ENCODE results near the gene GSK3B. TPM values are rescaled to one million over a fixed set of nuclear protein-coding genes. Genes with fewer than 3 reads are reported as not detected.

Gene GSK3B
- total and polyA plus RNA-seq, 8 donors, result 6.2 to 59.1 (median 15.6) TPM

DNA sequence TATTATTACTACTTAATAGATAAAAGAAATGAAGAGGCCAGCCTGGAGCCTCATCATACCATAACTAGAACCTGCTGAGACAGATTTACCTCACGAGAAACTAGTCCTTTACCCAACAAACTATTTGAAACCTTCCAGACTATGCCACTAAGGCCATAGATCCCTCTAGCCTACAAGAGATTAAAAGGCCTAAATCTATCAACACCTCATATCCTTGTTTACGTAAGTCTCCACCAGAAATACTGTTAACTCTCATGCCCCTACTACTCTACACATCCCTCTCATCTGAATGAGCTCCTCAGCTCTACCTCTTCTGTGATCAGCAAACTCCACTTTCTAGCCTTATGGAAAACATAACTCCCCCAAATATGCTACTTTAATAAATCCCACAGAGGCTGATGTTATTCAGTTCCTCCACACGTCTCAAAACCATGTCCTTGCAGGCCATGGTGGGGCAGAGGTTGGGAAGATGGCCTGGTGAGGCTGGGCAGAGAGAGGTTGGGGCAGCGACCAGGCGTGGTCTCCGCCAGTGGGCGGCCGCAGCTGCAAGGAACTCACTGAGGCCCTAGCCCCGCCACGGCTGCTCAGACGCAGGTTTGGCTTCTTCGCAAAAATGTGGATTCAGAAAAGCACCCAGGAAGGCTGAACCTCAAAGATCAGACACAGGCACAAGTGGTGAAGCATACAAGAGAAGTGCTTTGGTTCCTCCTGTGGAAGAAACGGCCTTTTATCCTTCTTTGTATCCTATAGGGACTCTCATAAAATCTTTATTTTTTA, 65.8 kb downstream of the GSK3B start:
- no peak for TF ChIP-seq POLR2AphosphoS5 (IDR thresholded peaks at IDR 0.05)
- TF ChIP-seq, protein P1, sequence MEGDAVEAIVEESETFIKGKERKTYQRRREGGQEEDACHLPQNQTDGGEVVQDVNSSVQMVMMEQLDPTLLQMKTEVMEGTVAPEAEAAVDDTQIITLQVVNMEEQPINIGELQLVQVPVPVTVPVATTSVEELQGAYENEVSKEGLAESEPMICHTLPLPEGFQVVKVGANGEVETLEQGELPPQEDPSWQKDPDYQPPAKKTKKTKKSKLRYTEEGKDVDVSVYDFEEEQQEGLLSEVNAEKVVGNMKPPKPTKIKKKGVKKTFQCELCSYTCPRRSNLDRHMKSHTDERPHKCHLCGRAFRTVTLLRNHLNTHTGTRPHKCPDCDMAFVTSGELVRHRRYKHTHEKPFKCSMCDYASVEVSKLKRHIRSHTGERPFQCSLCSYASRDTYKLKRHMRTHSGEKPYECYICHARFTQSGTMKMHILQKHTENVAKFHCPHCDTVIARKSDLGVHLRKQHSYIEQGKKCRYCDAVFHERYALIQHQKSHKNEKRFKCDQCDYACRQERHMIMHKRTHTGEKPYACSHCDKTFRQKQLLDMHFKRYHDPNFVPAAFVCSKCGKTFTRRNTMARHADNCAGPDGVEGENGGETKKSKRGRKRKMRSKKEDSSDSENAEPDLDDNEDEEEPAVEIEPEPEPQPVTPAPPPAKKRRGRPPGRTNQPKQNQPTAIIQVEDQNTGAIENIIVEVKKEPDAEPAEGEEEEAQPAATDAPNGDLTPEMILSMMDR (IDR thresholded peaks at IDR 0.05), result no peak
- TF ChIP-seq EP300 (IDR thresholded peaks at IDR 0.05), result no peak
- no peak for TF ChIP-seq POLR2A (IDR thresholded peaks at IDR 0.05)
- H3K27ac ChIP-seq, result no peak overlapping the region
- 91 to 94% (median 92%) methylated on average over 13 of the region's 13 CpGs for WGBS, 5 donors

DNA sequence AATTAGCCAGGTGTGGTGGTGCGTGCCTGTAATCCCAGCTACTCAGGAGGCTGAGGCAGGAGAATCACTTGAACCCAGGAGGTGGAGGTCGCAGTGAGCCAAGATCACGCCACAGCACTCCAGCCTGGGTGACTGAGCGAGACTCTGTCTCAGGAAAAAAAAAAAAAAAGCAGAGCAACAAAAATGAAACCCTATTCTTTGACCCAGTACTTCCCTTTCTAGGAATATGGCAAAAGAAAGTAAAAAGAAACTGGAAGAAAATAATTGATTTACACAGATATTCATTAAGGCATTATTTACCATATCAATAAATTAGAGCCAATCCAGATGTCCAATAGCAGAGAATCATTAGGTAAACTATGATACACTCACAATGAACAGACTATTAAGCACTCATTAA, 67.0 kb downstream of the GSK3B start:
- WGBS, 5 donors, result 94 to 98% (median 96%) methylated on average over 4 of the region's 4 CpGs
- intact Hi-C loops (cut with DNase I; ENCODE audit: low total_unique reads), result no loop called here
- Histone ChIP-seq H3K27me3 (no peaks in the 10 kb centered on the region), H3K27ac (no peak overlapping the region), H3K36me3 (no peaks in the 10 kb centered on the region), H3K4me1 (peaks cover 0 to 40% (median 20%) of the 10 kb centered on the region in 4 donors), H3K9me3 (no peaks in the 10 kb centered on the region), H3K4me3 (no peak overlapping the region)
- no peak for DNase-seq
- no peak for TF ChIP-seq EP300 (IDR thresholded peaks at IDR 0.05)
- TF ChIP-seq, protein P1 (IDR thresholded peaks at IDR 0.05), result no peak

More for the DNA sequence above, 65.8 kb downstream of the GSK3B start:
- H3K27me3 ChIP-seq, result no peaks in the 10 kb centered on the region
- H3K9me3 ChIP-seq, result no peaks in the 10 kb centered on the region
- no peak overlapping the region for H3K4me3 ChIP-seq
- H3K36me3 ChIP-seq, result no peaks in the 10 kb centered on the region
- DNase-seq, result no peak
- intact Hi-C loops (cut with DNase I; ENCODE audit: low total_unique reads), result no loop called here
- peaks cover 0 to 33% (median 14%) of the 10 kb centered on the region in 4 donors for H3K4me1 ChIP-seq

DNA sequence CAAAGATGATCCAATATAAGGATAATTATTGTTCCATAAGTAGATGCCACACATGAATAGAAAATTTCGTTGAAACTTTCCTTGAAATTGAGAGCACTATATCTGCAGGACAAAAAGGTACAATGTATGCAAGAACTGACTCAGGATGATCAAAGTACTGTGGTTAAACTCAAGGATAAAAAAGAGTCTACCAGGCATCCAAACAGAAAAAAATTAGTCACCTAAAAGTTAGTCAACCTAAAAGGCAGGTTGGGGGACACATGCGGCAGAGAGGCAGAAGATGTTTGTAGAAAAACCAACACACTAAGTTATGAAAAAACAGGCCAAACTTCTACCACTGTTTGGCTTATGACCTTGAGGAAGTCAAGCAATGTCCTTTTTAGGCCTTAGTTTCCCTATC, 68.7 kb downstream of the GSK3B start:
- peaks cover 0 to 52% (median 22%) of the 10 kb centered on the region in 4 donors for H3K4me1 ChIP-seq
- WGBS, 5 donors, result 80 to 87% (median 86%) methylated on average over 2 of the region's 2 CpGs
- H3K9me3 ChIP-seq, result no peaks in the 10 kb centered on the region
- H3K27ac ChIP-seq, result no peak overlapping the region
- intact Hi-C loops (cut with DNase I; ENCODE audit: low total_unique reads), result no loop called here
- DNase-seq, result no peak
- no peak overlapping the region for H3K4me3 ChIP-seq
- TF ChIP-seq, protein P1 (IDR thresholded peaks at IDR 0.05), result no peak
- TF ChIP-seq POLR2A (IDR thresholded peaks at IDR 0.05) (no peak), POLR2AphosphoS5 (IDR thresholded peaks at IDR 0.05) (no peak), EP300 (IDR thresholded peaks at IDR 0.05) (no peak)
- no peaks in the 10 kb centered on the region for H3K27me3 ChIP-seq
- H3K36me3 ChIP-seq, result no peaks in the 10 kb centered on the region

DNA sequence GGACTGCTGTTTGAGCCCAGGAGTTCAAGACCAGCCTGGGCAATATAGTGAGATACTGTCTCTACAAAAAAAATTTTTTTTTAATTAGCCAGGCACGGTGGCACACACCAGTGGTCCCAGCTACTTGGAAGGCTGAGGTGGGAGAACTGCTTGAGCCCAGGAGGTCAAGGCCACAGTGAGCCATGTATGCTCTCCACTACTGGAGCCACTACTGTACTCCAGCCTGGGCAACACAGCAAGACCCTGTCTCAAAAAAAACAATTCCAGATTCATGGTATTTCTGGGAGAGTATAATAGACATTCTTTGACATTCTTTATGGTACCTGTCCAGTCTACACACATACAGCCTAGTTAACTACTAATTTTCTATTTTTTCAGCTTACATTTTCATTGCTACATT, 70.1 kb downstream of the GSK3B start:
- no peak overlapping the region for H3K27ac ChIP-seq

More for the DNA sequence above, 70.1 kb downstream of the GSK3B start:
- Histone ChIP-seq H3K36me3 (no peaks in the 10 kb centered on the region), H3K27me3 (no peaks in the 10 kb centered on the region), H3K9me3 (no peaks in the 10 kb centered on the region), H3K4me3 (no peak overlapping the region), H3K4me1 (peaks cover 0 to 58% (median 23%) of the 10 kb centered on the region in 4 donors)
- no peak for DNase-seq
- WGBS, 5 donors, result 81 to 100% (median 100%) methylated on average over 1 of the region's 1 CpG
- intact Hi-C loops (cut with DNase I; ENCODE audit: low total_unique reads), result no loop called here
- no peak for TF ChIP-seq POLR2AphosphoS5 (IDR thresholded peaks at IDR 0.05)
- TF ChIP-seq POLR2A (IDR thresholded peaks at IDR 0.05), result no peak
- TF ChIP-seq EP300 (IDR thresholded peaks at IDR 0.05), result no peak
- TF ChIP-seq, protein P1 (IDR thresholded peaks at IDR 0.05), result no peak

Data from stomach (tissue), 9 donors.